HuH-7.5 (cell line): ENCODE results near the gene TUBB4A.
"Not testable (repeated sequence)": the region's sequence is repeated elsewhere in the genome, so short reads cannot be mapped to it uniquely, and the experiment has no call there.

Source experiments
- DNase-seq: peaks from one replicate; pipeline ENCODE4 v3.0.0; 2011; ENCODE audit warnings: low spot score

Gene TUBB4A

GRCh38 chr19:6524311-6524710 lies 22.2 kb upstream of the TUBB4A start:
- DNase-seq: no peak

GRCh38 chr19:6522712-6523111 lies 20.6 kb upstream of the TUBB4A start:
- DNase-seq: no peak

- DNase-seq: no peak
Measured at GRCh38 chr19:6521718-6522646, 19.9 kb upstream of the TUBB4A start.

DNA sequence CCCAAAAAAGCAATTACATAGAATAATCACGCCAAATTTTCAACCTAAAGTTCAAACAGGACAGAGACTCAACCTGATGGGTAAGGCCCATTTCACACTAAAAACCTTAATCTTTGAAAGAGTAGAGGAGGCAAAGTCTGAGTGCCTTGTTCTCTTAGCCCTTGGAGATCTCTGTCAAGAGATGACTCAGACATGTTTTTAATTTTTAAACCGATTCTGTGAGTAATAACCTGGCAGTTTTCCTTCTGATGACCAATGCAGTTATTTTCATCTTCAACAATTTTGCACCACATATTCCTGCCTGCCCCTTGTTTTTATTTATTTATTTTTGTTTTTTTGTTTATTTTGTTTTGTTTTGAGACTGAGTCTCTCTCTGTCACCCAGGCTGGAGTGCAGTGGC lies 17.2 kb upstream of the TUBB4A start:
- no peak for DNase-seq

- DNase-seq: no peak
Measured at GRCh38 chr19:6518145-6518911, 16.2 kb upstream of the TUBB4A start.

- peak; percentile 92 for DNase-seq
Measured at GRCh38 chr19:6516659-6517291, 14.7 kb upstream of the TUBB4A start.

- DNase-seq: peak; percentile 81
Measured at GRCh38 chr19:6516018-6516658, 14.0 kb upstream of the TUBB4A start.

GRCh38 chr19:6514926-6515544 lies 12.9 kb upstream of the TUBB4A start:
- no peak for DNase-seq

- DNase-seq: no peak
Measured at GRCh38 chr19:6514089-6514488, 12.0 kb upstream of the TUBB4A start.

- DNase-seq: no peak
Measured at GRCh38 chr19:6510618-6511017, 8.5 kb upstream of the TUBB4A start.

- DNase-seq: peak; percentile 75
Measured at GRCh38 chr19:6509118-6509971, 7.2 kb upstream of the TUBB4A start.

DNA sequence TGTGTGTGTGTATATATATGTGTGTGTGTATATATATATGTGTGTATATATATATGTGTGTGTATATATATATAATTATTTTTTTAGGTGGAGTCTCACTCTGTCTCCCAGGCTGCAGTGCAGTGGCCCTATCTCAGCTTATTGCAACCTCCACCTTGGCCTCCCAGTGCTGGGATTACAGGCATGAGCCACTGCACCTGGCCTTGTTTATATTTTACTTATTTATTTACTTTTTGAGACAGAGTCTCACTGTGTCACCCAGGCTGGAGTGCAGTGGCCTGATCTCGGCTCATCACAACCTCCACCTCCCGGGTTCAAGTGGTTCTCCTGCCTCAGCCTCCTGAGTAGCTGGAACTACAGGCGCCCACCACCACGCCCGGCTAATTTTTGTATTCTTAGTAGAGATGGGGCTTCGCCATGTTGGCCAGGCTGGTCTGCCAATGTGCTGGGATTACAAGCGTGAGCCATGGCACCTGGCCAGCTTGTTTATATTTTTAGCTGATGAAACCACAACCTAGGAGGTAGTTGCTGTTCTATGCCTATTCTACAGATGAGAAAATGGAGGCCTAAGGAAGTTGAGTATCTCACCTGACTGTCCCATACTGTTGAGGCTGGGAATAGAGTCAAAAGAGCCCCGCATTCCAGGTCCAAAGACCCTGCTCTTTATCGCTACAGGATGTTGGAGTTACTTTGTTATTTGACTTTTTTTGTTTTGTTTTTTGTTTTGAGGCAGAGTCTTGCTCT lies 6.1 kb upstream of the TUBB4A start:
- DNase-seq: not testable (repeated sequence)

DNA sequence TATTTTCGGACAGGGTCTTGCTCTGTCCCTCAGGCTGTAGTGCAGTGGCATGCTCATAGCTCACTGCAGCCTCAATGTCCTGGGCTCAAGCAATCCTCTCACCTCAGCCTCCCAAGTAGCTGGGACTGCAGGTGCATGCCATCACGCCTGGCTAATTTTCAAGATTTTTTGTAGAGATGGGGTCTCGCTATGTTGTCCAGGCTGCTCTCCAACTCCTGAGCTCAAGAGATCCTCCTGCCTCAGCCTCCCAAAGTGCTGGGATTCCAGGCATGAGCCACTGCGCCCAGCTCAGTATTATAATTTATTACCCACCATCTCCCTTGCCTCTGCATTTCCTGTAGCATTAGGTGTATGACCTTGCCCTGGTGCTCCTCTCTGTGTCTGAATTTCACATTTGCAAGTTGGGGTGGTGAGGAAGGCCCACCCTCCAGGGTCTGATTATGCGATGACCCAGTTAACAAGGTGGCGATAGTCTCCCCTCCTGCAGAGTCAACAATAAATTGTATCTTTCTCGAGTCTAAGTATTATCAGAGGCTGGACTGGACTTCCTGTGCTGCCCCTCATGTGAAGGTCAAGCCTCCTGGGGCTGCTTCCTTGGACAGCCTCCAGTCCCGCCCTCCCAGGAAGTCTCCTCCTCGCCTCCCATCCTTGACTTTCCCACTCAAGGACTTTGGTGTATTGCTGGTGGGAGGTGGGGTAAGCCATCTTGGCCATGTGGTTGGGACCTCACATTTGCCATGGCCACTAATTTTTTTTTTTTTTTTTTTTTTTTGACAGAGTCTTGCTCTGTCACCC lies 1.5 kb upstream of the TUBB4A start:
- no peak for DNase-seq

DNA sequence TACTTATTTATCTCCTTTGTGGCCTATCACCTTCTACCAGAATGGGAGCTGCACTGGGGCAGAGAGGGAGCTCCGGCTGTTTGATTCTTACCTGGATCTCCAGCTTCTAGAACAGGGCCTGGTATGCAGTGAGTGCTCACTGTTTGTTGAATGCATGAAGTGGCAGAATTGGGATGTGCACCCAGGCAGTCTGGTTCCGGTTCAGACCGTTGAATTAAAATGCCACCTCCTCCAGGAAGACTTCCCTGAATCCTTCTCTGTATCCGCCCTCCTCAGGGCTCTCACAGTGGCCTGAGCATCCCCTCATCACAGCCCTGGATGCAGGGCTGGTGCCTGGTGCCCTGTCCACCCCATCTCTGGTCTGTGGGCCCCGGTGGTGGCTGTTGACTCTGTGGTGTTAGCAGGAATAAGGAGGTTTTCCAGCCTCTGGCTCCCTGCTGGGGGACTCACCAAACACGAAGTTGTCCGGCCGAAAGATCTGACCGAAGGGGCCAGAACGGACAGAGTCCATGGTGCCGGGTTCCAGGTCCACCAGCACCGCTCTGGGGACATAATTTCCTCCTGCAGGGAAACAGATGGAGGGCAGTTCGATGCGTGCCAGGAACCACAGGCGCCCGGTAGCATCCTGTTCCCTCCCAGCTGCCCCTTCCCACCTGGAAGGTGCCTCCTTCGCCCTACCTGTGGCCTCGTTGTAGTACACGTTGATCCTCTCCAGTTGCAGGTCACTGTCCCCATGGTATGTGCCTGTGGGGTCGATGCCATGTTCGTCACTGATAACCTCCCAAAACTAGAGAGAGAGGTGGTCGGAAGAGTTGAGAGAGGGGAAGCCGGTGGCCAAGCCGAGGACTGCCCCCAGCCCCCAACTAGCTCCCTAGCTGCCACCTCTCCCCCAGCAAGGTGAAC lies 1.0 kb downstream of the TUBB4A start:
- DNase-seq: no peak

DNA sequence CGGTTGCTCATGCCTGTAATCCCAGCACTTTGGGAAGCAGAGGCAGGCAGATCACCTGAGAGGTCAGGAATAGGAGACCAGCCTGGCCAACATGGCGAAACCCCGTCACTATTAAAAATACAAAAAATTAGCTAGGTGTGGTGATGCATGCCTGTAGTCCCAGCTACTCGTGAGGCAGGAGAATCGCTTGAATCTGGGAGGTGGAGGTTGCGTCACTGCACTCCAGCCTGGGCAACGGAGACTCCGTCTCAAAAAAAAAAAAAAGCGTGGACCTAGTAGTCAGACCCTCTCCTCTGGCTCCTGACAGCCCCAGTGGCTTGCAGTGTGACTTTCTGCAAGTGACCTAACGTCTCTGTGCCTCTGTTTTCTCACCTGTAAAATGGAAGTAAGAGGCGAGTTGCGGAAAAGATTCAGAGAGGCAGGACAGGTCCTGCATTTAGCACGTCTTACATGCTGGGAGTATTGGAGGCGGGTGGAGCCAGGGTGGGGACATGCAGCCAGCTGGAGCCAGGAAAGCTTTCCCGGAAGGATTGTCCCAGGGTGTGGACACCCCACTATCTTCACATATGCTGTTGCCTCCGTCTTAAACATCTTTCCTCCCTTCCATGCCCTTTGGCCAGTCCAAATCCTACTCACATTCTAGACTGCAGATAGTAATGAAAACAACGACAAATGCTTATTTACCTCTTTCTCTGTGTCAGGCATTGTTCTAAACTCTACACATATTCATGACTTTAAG lies 2.9 kb downstream of the TUBB4A start:
- no peak for DNase-seq

DNA sequence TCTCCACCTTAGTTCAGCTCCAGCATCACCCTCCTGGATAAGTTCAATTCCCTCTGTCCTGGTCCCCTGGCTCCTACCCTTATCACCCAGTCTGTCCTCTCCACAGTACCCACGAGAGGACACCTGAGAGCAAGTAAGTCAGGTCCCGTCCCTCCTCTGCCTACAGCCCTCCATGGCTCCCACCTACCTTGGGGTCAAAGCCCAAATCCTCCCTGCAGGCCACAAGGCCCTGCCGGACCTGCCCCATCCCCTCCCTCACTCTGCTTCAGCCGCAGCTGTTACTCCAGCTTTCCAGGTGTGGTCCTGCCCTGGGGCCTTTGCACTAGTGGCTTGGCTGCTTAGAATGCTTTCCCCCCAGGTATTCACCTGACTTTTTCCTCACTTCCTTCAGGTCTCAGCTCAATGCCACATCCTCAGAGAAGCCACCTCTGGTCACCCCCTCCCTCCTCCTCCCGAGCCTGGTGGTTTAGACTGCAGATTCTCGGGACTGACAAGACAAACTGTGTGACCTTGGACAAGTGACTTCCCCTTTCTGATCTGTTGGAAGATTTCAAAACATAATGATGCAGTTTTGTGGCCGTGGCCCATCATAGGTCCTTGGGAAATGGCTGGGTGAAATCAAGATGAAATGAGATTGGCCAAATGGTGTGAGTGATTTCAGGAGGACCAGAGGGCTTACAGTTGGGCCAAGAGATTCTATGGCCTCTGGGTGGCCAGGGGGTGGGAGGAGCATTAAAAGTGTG lies 3.6 kb downstream of the TUBB4A start:
- DNase-seq: no peak

DNA sequence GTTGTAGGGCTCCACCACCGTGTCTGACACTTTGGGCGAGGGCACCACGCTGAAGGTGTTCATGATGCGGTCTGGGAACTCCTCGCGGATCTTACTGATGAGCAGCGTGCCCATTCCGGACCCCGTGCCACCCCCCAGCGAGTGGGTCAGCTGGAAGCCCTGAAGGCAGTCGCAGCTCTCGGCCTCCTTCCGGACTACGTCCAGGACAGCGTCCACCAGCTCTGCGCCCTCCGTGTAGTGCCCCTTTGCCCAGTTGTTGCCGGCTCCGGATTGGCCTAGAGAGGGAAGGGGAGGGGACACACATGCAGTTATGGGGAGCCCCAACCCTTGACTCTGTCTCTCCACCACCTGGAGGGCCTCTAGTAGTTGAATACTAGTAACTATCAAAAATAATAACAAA lies 6.2 kb downstream of the TUBB4A start:
- DNase-seq: no peak
